Effector memory CD4-positive, alpha-beta T cell (primary cell): Measurements from ENCODE around the gene STH.

Source experiments
- DNase-seq, 3 donors: peaks; one replicate each; pipeline ENCODE4 v3.0.0-alpha.2; 2020
- H3K27ac ChIP-seq: 2 replicates; pipeline ENCODE4 v1.7.0; 2013; ENCODE audit warnings: mild to moderate bottlenecking, low read length, moderate library complexity; ENCODE audit not compliant: insufficient read depth, poor library complexity, severe bottlenecking
- H3K27me3 ChIP-seq: replicated peaks from 2 replicates; pipeline ENCODE4 v1.7.0; 2013; ENCODE audit warnings: mild to moderate bottlenecking, low read length; ENCODE audit not compliant: insufficient read depth, control insufficient read depth, poor library complexity, severe bottlenecking
- H3K36me3 ChIP-seq: 2 replicates; pipeline ENCODE4 v1.7.0; 2013; ENCODE audit warnings: mild to moderate bottlenecking, low read length, moderate library complexity; ENCODE audit not compliant: control insufficient read depth, insufficient read depth
- H3K4me1 ChIP-seq: 2 replicates; pipeline ENCODE4 v1.7.0; 2013; ENCODE audit warnings: low read length, mild to moderate bottlenecking; ENCODE audit not compliant: control insufficient read depth, insufficient read depth, poor library complexity, severe bottlenecking
- H3K4me3 ChIP-seq: 2 replicates; pipeline ENCODE4 v1.7.0; 2013; ENCODE audit warnings: low read length, low read depth, mild to moderate bottlenecking; ENCODE audit not compliant: insufficient read depth, poor library complexity, severe bottlenecking
- H3K9me3 ChIP-seq: 2 replicates; pipeline ENCODE4 v1.7.0; 2013; ENCODE audit warnings: mild to moderate bottlenecking, low read length, moderate library complexity; ENCODE audit not compliant: control insufficient read depth

The STH gene

DNA sequence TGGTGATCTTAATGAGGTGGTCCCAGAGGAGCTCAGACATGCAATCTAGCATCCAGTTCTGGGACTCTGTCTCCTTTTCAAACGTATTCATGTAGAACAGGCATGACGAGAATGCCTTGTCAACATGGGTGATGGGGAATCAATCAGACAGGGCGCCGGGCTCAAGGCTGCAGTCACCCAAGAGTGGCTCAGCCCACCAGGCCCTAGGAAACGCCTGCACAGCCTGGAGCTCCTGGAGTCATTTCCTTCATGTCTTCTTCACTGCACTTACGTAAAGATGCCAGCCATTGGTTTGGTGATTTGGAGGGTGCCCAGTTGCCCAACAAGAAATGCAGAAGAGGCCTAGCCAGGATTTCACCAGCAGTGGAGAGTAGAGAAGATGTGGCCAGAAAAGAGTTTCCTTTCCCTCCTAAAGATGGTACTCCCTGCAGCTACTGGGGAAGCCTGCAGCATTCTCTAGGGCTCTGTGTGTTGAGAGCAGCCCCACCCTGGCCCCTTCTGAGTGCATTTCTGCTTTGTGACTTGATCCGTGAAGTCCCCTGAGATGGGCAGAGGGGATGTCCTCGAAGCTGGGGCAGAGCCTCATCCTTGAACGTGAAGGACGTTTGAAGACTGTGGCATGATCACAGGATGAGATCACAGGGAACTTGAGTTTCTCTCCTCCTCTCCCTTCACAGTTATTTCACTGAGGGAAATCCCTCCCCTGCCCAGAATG is 24.0 kb upstream of the STH start:
- H3K9me3 ChIP-seq, result no peaks in the 10 kb centered on the region
- H3K27ac ChIP-seq, result no peak overlapping the region
- H3K4me3 ChIP-seq, result no peak overlapping the region
- no peaks in the 10 kb centered on the region for H3K36me3 ChIP-seq
- no peak for DNase-seq
- no peaks in the 10 kb centered on the region for H3K27me3 ChIP-seq
- no peaks in the 10 kb centered on the region for H3K4me1 ChIP-seq

DNA sequence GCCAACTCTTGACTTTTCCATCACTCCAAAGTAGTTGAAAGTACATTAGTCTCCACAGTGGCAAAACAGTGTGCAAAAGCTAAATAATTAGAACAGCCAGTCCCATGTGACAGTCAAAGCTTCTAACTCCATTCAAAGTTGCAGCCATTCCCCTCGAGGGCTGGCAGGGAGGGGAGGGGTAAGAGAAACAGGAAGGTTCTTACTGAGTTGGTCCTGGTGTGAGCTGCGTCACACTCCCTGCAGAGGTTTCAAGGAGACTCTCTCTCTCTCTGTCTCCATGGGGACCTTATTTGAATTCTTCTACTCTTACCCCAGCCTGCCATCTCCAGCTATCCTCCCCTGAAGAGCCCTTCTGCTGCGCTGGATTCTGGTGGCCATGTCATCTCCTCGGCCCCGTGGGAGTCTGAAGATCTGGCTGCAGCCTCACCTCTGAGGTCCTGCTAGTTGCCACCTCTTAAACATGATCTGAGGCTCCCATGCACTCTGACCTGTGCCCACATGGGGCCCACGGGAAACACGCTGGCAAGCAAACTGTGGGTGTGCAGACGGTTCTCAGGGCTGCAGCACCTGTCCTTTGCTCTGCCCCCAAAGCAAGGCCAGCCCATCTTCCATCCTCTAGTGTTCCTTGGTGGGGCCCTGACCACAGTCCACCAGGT is 23.3 kb upstream of the STH start:
- H3K4me3 ChIP-seq, result no peak overlapping the region
- no peaks in the 10 kb centered on the region for H3K9me3 ChIP-seq
- no peaks in the 10 kb centered on the region for H3K4me1 ChIP-seq
- H3K27me3 ChIP-seq, result no peaks in the 10 kb centered on the region
- no peak overlapping the region for H3K27ac ChIP-seq
- no peak for DNase-seq
- no peaks in the 10 kb centered on the region for H3K36me3 ChIP-seq

DNA sequence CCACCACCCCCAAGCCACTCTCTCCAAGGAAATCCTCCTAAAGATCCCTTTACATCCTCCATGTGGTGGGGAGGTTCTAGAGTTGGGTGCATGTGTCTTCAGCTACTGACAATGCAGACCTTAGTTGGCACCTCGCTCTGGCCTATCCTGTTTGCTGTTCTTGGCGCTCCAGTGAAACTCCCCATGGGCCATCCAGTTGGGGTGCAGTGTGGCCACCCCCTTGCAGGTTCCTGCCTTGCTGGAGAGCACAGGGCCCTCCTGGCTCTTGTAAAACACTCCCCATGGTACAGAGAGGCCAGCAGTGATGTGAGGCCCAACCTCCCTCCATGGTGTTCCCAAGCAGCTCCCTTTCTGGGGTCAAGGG is 22.7 kb upstream of the STH start:
- no peaks in the 10 kb centered on the region for H3K36me3 ChIP-seq
- H3K27ac ChIP-seq, result no peak overlapping the region
- no peak overlapping the region for H3K4me3 ChIP-seq
- no peaks in the 10 kb centered on the region for H3K9me3 ChIP-seq
- no peaks in the 10 kb centered on the region for H3K4me1 ChIP-seq
- DNase-seq, result no peak
- no peaks in the 10 kb centered on the region for H3K27me3 ChIP-seq

DNA sequence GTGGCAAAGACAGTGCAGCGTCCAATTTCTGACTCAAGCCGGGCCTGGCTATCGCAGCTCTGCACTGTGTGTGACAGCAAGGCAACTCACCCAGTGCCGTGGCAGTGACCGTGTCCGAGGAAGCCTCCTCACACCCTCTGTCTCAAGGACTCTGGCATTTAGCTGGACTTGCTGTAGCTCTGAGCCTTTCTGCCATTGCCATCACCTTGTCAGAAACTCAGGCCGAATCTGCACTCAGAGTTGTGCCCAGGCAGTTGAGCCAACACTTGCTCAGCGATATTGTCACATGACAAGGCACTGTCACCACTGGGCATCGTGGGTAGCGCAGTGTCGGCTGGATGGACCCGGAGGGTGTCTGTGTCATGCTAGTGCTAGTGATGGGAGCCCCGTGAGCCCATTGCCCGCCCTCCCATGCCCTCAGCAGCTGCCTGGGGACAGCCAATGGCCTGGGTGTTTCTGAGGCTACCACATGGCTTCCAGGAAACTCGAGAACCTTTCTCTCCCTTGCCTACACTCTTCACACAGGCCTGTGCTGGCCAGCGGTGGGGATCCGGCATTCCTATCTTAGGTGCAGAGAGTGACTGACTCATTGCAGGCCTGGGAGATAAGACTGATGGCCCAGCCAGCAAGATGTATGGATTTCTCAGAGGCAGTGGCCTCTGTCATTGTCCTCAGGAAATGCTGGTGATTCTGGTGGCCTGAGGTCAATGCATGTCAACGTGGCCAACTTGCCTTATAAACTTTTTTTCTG is 22.1 kb upstream of the STH start:
- H3K36me3 ChIP-seq, result no peaks in the 10 kb centered on the region
- H3K27me3 ChIP-seq, result no peaks in the 10 kb centered on the region
- no peak overlapping the region for H3K27ac ChIP-seq
- no peaks in the 10 kb centered on the region for H3K4me1 ChIP-seq
- H3K9me3 ChIP-seq, result no peaks in the 10 kb centered on the region
- DNase-seq, result no peak
- no peak overlapping the region for H3K4me3 ChIP-seq

DNA sequence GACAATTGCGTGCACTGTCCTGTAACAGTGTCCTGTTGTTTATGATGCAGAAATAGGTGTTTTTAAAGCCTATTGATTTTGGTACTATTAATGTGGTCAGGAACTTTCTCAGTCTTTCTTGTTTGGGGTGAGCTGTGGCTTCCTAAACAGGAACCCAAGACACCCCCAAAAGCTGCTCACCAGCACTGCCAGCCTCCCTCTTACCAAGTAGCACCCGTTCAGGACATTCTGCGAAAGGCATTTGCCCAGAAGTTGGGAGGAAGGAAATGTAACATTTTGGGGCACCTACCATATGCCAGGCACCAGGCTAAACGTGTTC is 21.6 kb upstream of the STH start:
- Histone ChIP-seq H3K4me1 (no peaks in the 10 kb centered on the region), H3K27me3 (no peaks in the 10 kb centered on the region), H3K4me3 (no peak overlapping the region), H3K9me3 (no peaks in the 10 kb centered on the region), H3K36me3 (no peaks in the 10 kb centered on the region), H3K27ac (no peak overlapping the region)
- DNase-seq, result no peak

DNA sequence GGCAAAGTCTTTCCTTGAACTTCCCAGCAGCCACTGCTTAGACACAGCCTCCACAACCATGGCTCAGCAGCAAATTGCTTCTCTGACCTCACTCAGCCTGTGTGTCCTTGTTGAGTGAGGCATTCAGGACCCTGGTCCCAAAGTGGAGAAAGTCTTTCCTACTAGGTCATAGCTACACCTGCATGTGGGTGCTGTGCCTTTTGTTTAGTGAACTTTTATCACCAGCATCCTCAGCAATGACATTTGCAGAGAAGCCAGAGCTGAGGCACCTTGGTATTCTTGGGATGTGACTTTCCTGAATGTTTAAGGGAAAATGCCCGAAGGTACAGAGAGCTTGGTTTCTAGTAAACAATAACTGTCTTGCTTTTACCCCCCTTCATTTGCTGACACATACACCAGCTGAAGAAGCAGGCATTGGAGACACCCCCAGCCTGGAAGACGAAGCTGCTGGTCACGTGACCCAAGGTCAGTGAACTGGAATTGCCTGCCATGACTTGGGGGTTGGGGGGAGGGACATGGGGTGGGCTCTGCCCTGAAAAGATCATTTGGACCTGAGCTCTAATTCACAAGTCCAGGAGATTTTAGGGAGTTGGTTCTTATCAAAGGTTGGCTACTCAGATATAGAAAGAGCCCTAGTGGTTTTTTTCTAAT is 20.9 kb upstream of the STH start:
- DNase-seq, result no peak
- Histone ChIP-seq H3K9me3 (no peaks in the 10 kb centered on the region), H3K4me3 (no peak overlapping the region), H3K27ac (no peak overlapping the region), H3K4me1 (no peaks in the 10 kb centered on the region), H3K36me3 (no peaks in the 10 kb centered on the region), H3K27me3 (no peaks in the 10 kb centered on the region)

DNA sequence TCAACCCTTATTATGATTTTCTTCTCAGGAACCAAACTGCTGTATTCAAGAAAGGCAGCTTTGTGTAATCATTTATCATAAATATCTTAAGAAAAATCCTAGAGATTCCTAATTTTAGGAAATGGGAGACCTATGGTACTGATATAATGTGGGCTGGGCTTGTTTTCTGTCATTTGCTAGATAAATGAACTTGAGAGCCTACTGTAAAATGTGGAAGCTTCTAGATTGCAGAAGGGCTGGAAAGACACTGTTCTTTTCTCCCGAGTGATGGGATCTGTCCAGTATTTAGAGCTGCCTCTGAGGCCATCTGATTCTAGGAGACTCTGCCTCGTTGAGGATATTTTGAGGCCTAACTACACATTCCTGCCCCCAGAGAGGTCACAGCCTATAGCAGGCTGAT is 19.9 kb upstream of the STH start:
- DNase-seq, result no peak
- Histone ChIP-seq H3K36me3 (no peaks in the 10 kb centered on the region), H3K4me1 (no peaks in the 10 kb centered on the region), H3K4me3 (no peak overlapping the region), H3K27me3 (no peaks in the 10 kb centered on the region), H3K27ac (no peak overlapping the region), H3K9me3 (no peaks in the 10 kb centered on the region)

DNA sequence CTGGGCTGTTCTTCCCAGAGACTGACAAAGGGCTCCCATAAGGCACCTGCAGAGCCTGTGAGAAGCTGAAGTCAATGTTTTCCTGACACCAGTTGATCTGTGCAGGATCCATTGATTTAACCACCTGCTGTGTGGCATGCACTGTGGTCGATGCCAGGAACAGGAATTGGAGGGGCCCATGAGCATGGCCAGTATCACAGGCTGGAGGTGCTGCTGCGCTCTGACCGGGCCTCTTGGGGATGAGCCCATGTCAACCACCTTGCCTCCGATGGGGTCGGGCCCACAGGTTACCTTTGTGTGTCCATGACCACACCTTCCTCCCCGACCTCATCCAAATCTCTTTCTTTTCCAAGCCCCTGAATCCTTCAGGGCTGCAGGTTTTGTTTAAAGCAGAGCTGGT is 18.2 kb upstream of the STH start:
- Histone ChIP-seq H3K36me3 (no peaks in the 10 kb centered on the region), H3K4me3 (no peak overlapping the region), H3K27me3 (no peaks in the 10 kb centered on the region), H3K4me1 (no peaks in the 10 kb centered on the region), H3K27ac (no peak overlapping the region), H3K9me3 (no peaks in the 10 kb centered on the region)
- no peak for DNase-seq

DNA sequence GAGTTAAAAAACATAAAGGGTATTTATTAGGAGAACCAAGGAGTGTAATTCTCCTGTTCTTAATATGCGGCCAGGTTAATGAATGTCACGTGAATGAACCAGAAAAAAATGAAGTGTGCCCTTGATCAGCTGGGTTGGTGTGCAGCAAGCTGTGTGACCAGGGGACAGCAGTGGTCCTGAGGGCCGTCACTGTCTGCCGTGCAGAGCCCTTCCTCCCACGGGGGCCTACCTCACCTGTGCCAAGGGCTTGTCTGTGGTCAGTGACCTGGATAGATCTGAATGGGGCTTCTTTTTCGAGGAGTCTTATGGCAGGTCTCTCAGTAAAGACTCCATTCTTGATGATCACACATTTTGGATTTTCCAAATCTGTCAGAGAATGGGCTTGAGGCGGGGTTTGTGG is 17.7 kb upstream of the STH start:
- H3K4me1 ChIP-seq, result no peaks in the 10 kb centered on the region
- H3K4me3 ChIP-seq, result no peak overlapping the region
- H3K36me3 ChIP-seq, result no peaks in the 10 kb centered on the region
- no peaks in the 10 kb centered on the region for H3K9me3 ChIP-seq
- DNase-seq, result no peak
- no peaks in the 10 kb centered on the region for H3K27me3 ChIP-seq
- no peak overlapping the region for H3K27ac ChIP-seq
